Ovary (tissue), 9 donors: ENCODE data around the gene PMEPA1. TPM values are rescaled to one million over a fixed set of nuclear protein-coding genes. Genes with fewer than 3 reads are reported as not detected.

Experiments used
- DNase-seq, 5 donors: peaks; one replicate each; pipeline ENCODE4 v3.0.0-alpha.2; 2019 to 2020
- H3K27ac ChIP-seq, 2 donors: fragments of 200-600 bp; one replicate each; pipeline versions ENCODE4 v1.5.1 to v1.8.0; 2019 to 2022
- H3K27me3 ChIP-seq: fragments of 200-600 bp; one replicate; pipeline ENCODE4 v1.8.0; 2022
- H3K36me3 ChIP-seq: fragments of 200-600 bp; sonication (generic); one replicate; pipeline ENCODE4 v1.5.1; 2019
- H3K4me1 ChIP-seq: one replicate; pipeline ENCODE4 v1.8.1; 2013; ENCODE audit warnings: mild to moderate bottlenecking, moderate library complexity; ENCODE audit not compliant: insufficient read depth
- H3K4me3 ChIP-seq: fragments of 200-600 bp; sonication (generic); one replicate; pipeline ENCODE4 v1.5.1; 2017
- H3K9me3 ChIP-seq, 2 donors: fragments of 200-600 bp in 1 of 2; sonication (generic) in 1 of 2; one replicate each; pipeline versions ENCODE4 v1.5.1 to v1.8.1; 2013 to 2019; ENCODE audit warnings: mild to moderate bottlenecking in 1 of 2, moderate library complexity in 1 of 2
- EP300 ChIP-seq: sonication (generic); formaldehyde crosslinking; IDR thresholded peaks from one replicate; pipeline ENCODE4 v1.6.1; 2017; ENCODE audit warnings: antibody characterized with exemption
- POLR2A ChIP-seq: fragments of 450-650 bp; IDR thresholded peaks from one replicate; pipeline ENCODE4 v1.6.1; 2017; ENCODE audit warnings: antibody characterized with exemption, mild to moderate bottlenecking, moderate library complexity
- WGBS, 3 donors: extraction: QIAGEN DNeasy Blood & Tissue Kit in 1 of 3; methylation state at CpG; one replicate each; pipeline versions ENCODE4 v1.1.5 to v1.1.7; 2013 to 2017; 5-methylcytosine and 5-hydroxymethylcytosine counted together
- intact Hi-C, 4 donors: fragments of 100-400 bp; cut with DNase I; formaldehyde crosslinking; loops; one replicate each; pipeline versions ENCODE4 v1.11.0 to v1.15.1; 2022 to 2023
- polyA plus RNA-seq, 2 donors: library from polyadenylated mRNA; stranded (reverse); fragments of 200-250 nt in 1 of 2; fragments of 350-450 nt in 1 of 2; fragmentation: Illumina TruSeq in 1 of 2; extraction: RNeasy Lipid Tissue Mini Kit (QIAGEN cat#74804) in 1 of 2; gene quantifications; one replicate each; pipeline ENCODE4 v1.2.3, GENCODE V29; 2013 to 2014
- total RNA-seq, 7 donors: library from RNA; depleted of rRNA in 2 of 7; stranded (reverse); fragments of >200 nt in 2 of 7; fragmentation: NEBNext Ultra II Directional in 3 of 7; extraction: Animal tissue kit (Norgen Biotek cat#: 25700) in 3 of 7; gene quantifications; one replicate each; pipeline versions ENCODE4 v1.1.0 to v1.2.4, GENCODE V29; 2016 to 2023
- TF ChIP-seq, protein P1 (sequence below), 3 donors: fragments of 450-650 bp in 2 of 3; fragments of 200-600 bp in 1 of 3; IDR thresholded peaks; one replicate each; pipeline versions ENCODE4 v1.5.1 to v1.8.0; 2016 to 2022; ENCODE audit warnings: antibody characterized with exemption in 3 of 3, mild to moderate bottlenecking in 1 of 3
- donor health status: DM: no; HTN: no; CAD: no; lungs with moderate emphysema.
- donor health status: DM: no; HTN: no; CAD: no.
- donor health status: Bipolar disorder and iron deficiency.
- donor health status: DM: yes; HTN: yes; CAD: no.
- donor health status: DM: no; HTN: no; CAD: no.
- donor health status: DM: yes; HTN: yes; CAD: no.

The PMEPA1 gene
- total and polyA plus RNA-seq, 9 donors: 2.7 to 73.4 (median 17.6) TPM

DNA sequence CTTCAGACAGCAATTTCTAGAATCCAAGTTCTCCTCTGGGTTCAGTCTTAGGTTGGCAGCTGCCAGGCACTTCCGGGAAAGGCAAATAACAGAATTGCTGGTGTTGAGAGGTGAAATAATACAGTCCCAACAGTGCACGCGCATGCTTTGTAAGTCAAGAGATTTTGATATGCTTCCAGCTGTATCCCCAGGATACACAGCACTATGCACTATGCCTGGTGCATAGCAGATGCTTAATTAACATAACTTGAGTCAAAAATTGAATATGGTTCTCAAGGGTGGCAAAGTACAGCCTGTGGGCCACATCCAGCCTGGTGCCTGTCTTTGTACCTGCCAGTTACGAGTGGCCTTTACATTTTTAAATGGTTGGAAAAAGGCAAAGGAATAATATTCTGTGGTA is 18.9 kb upstream of the PMEPA1 start:
- Histone ChIP-seq H3K9me3 (no peaks in the 10 kb centered on the region), H3K4me1 (no peaks in the 10 kb centered on the region), H3K4me3 (no peak overlapping the region), H3K27me3 (no peaks in the 10 kb centered on the region), H3K36me3 (no peaks in the 10 kb centered on the region), H3K27ac (no peak overlapping the region)
- intact Hi-C loops: no loop called here
- 80 to 88% (median 83%) methylated on average over 4 of the region's 4 CpGs for WGBS, 3 donors
- no peak for TF ChIP-seq EP300
- no peak for TF ChIP-seq POLR2A
- TF ChIP-seq, protein P1, sequence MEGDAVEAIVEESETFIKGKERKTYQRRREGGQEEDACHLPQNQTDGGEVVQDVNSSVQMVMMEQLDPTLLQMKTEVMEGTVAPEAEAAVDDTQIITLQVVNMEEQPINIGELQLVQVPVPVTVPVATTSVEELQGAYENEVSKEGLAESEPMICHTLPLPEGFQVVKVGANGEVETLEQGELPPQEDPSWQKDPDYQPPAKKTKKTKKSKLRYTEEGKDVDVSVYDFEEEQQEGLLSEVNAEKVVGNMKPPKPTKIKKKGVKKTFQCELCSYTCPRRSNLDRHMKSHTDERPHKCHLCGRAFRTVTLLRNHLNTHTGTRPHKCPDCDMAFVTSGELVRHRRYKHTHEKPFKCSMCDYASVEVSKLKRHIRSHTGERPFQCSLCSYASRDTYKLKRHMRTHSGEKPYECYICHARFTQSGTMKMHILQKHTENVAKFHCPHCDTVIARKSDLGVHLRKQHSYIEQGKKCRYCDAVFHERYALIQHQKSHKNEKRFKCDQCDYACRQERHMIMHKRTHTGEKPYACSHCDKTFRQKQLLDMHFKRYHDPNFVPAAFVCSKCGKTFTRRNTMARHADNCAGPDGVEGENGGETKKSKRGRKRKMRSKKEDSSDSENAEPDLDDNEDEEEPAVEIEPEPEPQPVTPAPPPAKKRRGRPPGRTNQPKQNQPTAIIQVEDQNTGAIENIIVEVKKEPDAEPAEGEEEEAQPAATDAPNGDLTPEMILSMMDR (IDR thresholded peaks at IDR 0.05): no peak
- DNase-seq: no peak

DNA sequence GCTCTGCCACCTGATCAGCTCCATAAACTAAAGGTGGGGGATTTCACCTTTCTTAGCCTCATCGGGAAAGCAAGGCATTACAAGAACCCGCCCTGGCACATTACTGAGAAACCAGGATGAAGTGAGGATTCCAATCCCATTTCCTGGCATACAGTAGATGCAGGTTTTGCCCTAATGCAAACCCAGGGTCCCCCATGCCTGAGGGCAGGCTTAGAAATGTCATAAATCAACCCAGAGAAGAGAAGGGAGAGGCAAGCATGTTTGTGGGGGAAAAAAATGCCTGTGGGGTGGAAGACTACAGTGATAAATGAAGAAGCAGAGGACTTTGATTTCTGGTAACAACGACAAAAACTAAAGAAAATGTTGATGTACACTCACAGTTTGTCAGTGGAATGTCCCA is 18.0 kb upstream of the PMEPA1 start:
- no peak for TF ChIP-seq POLR2A
- TF ChIP-seq, protein P1 (IDR thresholded peaks at IDR 0.05): no peak
- no peak for TF ChIP-seq EP300
- H3K27ac ChIP-seq: no peak overlapping the region
- H3K4me1 ChIP-seq: peaks cover 3% of the 10 kb centered on the region
- intact Hi-C loops: no loop called here
- no peaks in the 10 kb centered on the region for H3K27me3 ChIP-seq
- 80 to 85% (median 82%) methylated on average over 3 of the region's 3 CpGs for WGBS, 3 donors
- DNase-seq: no peak
- H3K9me3 ChIP-seq: no peaks in the 10 kb centered on the region
- H3K4me3 ChIP-seq: no peak overlapping the region
- H3K36me3 ChIP-seq: no peaks in the 10 kb centered on the region

DNA sequence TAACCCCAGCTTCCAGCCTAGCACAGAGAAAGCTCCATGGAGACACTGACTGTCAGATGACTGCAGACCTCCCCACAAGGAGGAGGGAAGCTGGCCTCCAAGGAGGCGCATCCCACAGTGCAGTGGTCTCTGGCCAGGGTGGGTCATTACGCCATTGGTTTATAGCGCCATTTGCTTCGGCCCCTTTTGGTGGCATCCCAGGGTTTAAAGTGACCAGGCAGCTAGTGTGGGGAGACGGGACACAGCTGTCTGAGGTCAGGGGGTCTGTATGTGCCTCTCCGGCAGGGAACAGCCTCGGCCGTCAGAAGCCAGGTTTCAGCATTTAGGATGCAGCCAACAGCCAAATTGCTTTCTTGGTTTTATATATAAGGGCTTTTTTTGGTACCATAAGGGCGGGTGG is 15.8 kb upstream of the PMEPA1 start:
- H3K36me3 ChIP-seq: no peaks in the 10 kb centered on the region
- DNase-seq: no peak

DNA sequence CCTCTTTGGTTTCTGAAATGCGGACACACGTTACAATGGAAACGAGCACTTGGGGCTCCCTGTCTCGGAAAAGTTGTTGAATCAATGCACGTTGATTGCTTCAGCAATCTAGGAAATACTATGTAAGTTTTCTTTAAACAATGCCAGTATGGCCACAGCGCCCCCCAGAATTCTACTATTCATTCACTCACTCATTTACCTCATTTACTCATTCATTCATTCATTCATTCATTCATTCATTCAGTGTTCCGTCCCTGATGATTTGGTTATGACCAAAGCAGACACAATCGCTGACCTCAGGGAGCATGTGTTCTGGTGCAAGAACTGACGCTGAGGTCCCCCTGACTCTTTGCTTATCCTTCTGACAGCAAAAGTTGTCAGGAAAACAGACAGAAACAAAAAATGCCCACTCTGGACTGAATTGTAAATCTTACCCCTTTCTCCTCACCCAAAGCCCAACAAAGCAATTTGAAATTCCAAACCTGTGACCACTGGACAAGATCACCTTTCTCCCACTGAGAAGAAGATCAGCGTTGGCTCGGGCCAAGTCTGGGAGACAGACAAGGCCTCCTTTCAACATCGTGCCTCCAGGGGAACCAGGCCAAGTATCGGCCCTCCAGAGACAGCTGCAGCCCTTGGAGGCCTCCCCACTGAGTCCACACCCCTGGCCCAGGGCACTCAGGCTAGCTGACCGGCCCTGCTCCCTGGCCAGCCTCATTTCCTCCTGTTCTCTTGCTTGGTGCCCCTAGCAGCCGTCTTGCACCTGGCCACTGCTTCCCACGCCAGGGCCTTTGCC is 15.0 kb upstream of the PMEPA1 start:
- whole genome bisulfite sequencing, 3 donors: 70 to 81% (median 70%) methylated on average over 16 of the region's 16 CpGs

More for the DNA sequence above, 15.8 kb upstream of the PMEPA1 start:
- intact Hi-C loops: no loop called here
- Histone ChIP-seq H3K27ac (no peak overlapping the region), H3K4me1 (peaks cover 6% of the 10 kb centered on the region), H3K9me3 (no peaks in the 10 kb centered on the region), H3K27me3 (no peaks in the 10 kb centered on the region), H3K4me3 (no peak overlapping the region)
- no peak for TF ChIP-seq EP300
- TF ChIP-seq, protein P1 (IDR thresholded peaks at IDR 0.05): no peak
- no peak for TF ChIP-seq POLR2A
- WGBS, 3 donors: 91 to 93% (median 92%) methylated on average over 9 of the region's 9 CpGs

More for the DNA sequence above, 15.0 kb upstream of the PMEPA1 start:
- TF ChIP-seq, protein P1 (IDR thresholded peaks at IDR 0.05): no peak
- TF ChIP-seq EP300 (no peak), POLR2A (no peak)
- H3K27ac ChIP-seq: no peak overlapping the region
- intact Hi-C loops: no loop called here
- H3K27me3 ChIP-seq: no peaks in the 10 kb centered on the region
- DNase-seq: no peak
- H3K4me1 ChIP-seq: peaks cover 6% of the 10 kb centered on the region
- no peaks in the 10 kb centered on the region for H3K36me3 ChIP-seq
- no peak overlapping the region for H3K4me3 ChIP-seq
- H3K9me3 ChIP-seq: no peaks in the 10 kb centered on the region
